A673 (cell line): ENCODE results near the gene CNTNAP3.
"Not testable (repeated sequence)": the region's sequence is repeated elsewhere in the genome, so short reads cannot be mapped to it uniquely, and the experiment has no call there.

Experiments used
- CTCF ChIP-seq: fragments of 300-800, 200-600 bp; sonication (generic); conservative IDR thresholded peaks from 2 replicates; pipeline ENCODE4 v1.5.1; 2017; ENCODE audit warnings: low read depth, mild to moderate bottlenecking, antibody characterized with exemption, low read length, moderate library complexity, mixed read lengths
- EZH2 ChIP-seq: fragments of 200-600 bp; sonication (generic); IDR thresholded peaks from 2 replicates; pipeline ENCODE4 v1.6.1; 2017; ENCODE audit warnings: borderline replicate concordance, low read depth, mild to moderate bottlenecking, mixed read lengths, antibody characterized with exemption, low read length; ENCODE audit not compliant: poor library complexity, severe bottlenecking

DNA sequence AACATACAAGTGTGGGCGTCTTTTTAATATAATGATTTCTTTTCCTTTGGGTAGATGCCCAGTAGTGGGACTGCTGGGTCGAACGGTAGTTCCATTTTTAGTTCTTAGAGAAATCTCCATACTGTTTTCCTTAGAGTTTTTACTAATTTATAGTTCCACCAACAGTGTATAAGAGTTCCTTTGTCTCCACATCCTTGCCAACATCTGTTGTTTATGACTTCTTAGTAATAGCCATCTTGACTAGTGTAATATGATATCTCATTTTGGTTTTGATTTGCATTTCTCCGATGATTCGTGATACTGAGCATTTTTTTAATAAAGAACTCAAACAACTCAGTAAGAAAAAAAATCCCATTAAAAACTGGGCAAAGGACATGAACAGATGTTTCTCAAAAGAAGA, 225.0 kb downstream of the CNTNAP3 start:
- not testable (repeated sequence) for TF ChIP-seq CTCF, EZH2
